HepG2 (cell line): Measurements from ENCODE around the gene MXRA8. TPM values are rescaled to one million over a fixed set of nuclear protein-coding genes. Genes with fewer than 3 reads are reported as not detected.

Experiments used
- CREM ChIP-seq, 2 experiments: sonication (generic) in 1 of 2; formaldehyde crosslinking in 1 of 2; IDR thresholded peaks; 2 replicates each; pipeline versions ENCODE4 v1.4.0 to v1.6.1; 2016 to 2020; ENCODE audit warnings: antibody characterized with exemption in 1 of 2, mild to moderate bottlenecking in 1 of 2, missing genetic modification reagents in 1 of 2
- GABPB1 ChIP-seq: IDR thresholded peaks from 2 replicates; pipeline ENCODE4 v1.6.1; 2016; ENCODE audit warnings: mild to moderate bottlenecking, missing genetic modification reagents, moderate library complexity, missing compliant biosample characterization
- HCFC1 ChIP-seq: fragments of 150-350 bp; IDR thresholded peaks from 2 replicates; pipeline ENCODE4 v1.6.1; 2014; ENCODE audit warnings: low read depth, low read length
- HHEX ChIP-seq: IDR thresholded peaks from 2 replicates; pipeline ENCODE4 v1.6.1; 2016; ENCODE audit warnings: control low read depth
- HOXA3 ChIP-seq: sonication (generic); formaldehyde crosslinking; IDR thresholded peaks from 2 replicates; pipeline ENCODE4 v1.5.0; 2020; ENCODE audit warnings: missing genetic modification reagents
- MYC ChIP-seq: sonication (generic); formaldehyde crosslinking; IDR thresholded peaks from 2 replicates; pipeline ENCODE4 v1.9.0; 2021; ENCODE audit warnings: missing genetic modification reagents, borderline replicate concordance
- RBM39 ChIP-seq: fragments of 200-400 bp; formaldehyde crosslinking; IDR thresholded peaks from one replicate; pipeline ENCODE4 v1.6.1; 2018; ENCODE audit warnings: antibody characterized with exemption, mild to moderate bottlenecking, low read depth, low read length; ENCODE audit not compliant: poor library complexity, severe bottlenecking
- SIN3B ChIP-seq: fragments of 150-350 bp; IDR thresholded peaks from 2 replicates; pipeline ENCODE4 v1.6.1; 2014; ENCODE audit warnings: low read length
- SOX5 ChIP-seq: IDR thresholded peaks from 2 replicates; pipeline ENCODE4 v1.6.1; 2016; ENCODE audit warnings: borderline replicate concordance
- ZFYVE20 ChIP-seq: sonication (generic); formaldehyde crosslinking; IDR thresholded peaks from 2 replicates; pipeline ENCODE4 v1.8.0; 2023; ENCODE audit warnings: low read depth, mild to moderate bottlenecking, moderate library complexity, missing genetic modification reagents, borderline replicate concordance
- ZMYM3 ChIP-seq: sonication (generic); formaldehyde crosslinking; IDR thresholded peaks from 2 replicates; pipeline ENCODE4 v1.5.1; 2020; ENCODE audit warnings: mild to moderate bottlenecking, missing genetic modification reagents
- ZMYM4 ChIP-seq: sonication (generic); formaldehyde crosslinking; IDR thresholded peaks from 2 replicates; pipeline ENCODE4 v1.8.1; 2023; ENCODE audit warnings: mild to moderate bottlenecking, missing genetic modification reagents
- ZNF343 ChIP-seq: sonication (generic); formaldehyde crosslinking; IDR thresholded peaks from 2 replicates; pipeline ENCODE4 v1.4.0; 2020; ENCODE audit warnings: mild to moderate bottlenecking, missing genetic modification reagents
- ZNF709 ChIP-seq: sonication (generic); formaldehyde crosslinking; IDR thresholded peaks from 2 replicates; pipeline ENCODE4 v1.5.0; 2020; ENCODE audit warnings: mild to moderate bottlenecking, missing genetic modification reagents
- polyA plus RNA-seq, 8 experiments: library from polyadenylated mRNA; depleted of rRNA in 3 of 8; stranded (reverse) in 7 of 8; unstranded in 1 of 8; fragments of >200 nt; fragmentation: Illumina TruSeq in 4 of 8; extraction: Trizol in 4 of 8; gene quantifications; 2 replicates each; pipeline versions ENCODE4 v1.2.1 to v1.2.3, GENCODE V29; 2011 to 2016; ENCODE audit warnings: low read depth in 4 of 8, missing spikeins in 1 of 8, mixed read lengths in 1 of 8; ENCODE audit not compliant: insufficient read depth in 1 of 8
- total RNA-seq, 5 experiments: library from RNA; depleted of rRNA; stranded (reverse); fragments of >200 nt; fragmentation: Illumina TruSeq; extraction: Trizol; gene quantifications; 2 replicates each; pipeline ENCODE4 v1.2.3, GENCODE V29; 2016; ENCODE audit warnings: low read depth in 1 of 5
- TF ChIP-seq, protein P1 (sequence below): sonication (generic); formaldehyde crosslinking; IDR thresholded peaks from 2 replicates; pipeline ENCODE4 v1.8.1; 2023; ENCODE audit warnings: mild to moderate bottlenecking, inconsistent platforms, moderate library complexity, missing genetic modification reagents, borderline replicate concordance
- TF ChIP-seq, protein P2 (sequence below): sonication (generic); formaldehyde crosslinking; IDR thresholded peaks from 2 replicates; pipeline ENCODE4 v1.4.0; 2020; ENCODE audit warnings: missing genetic modification reagents, borderline replicate concordance
- TF ChIP-seq, protein P3 (sequence below): sonication (generic); formaldehyde crosslinking; IDR thresholded peaks from 2 replicates; pipeline ENCODE4 v1.5.0; 2020; ENCODE audit warnings: missing genetic modification reagents
- TF ChIP-seq, protein P4 (sequence below): IDR thresholded peaks from 2 replicates; pipeline ENCODE4 v1.6.1; 2016; ENCODE audit warnings: missing genetic modification reagents, missing compliant biosample characterization
- TF ChIP-seq, protein P5 (sequence below): sonication (generic); formaldehyde crosslinking; IDR thresholded peaks from 2 replicates; pipeline ENCODE4 v1.5.1; 2020; ENCODE audit warnings: mild to moderate bottlenecking, moderate library complexity, missing genetic modification reagents
- TF ChIP-seq, protein P6 (sequence below): sonication (generic); formaldehyde crosslinking; IDR thresholded peaks from 2 replicates; pipeline ENCODE4 v1.4.0; 2020; ENCODE audit warnings: low read depth, mild to moderate bottlenecking, missing genetic modification reagents

The MXRA8 gene
- total and polyA plus RNA-seq, 2 of the 13 experiments (the other 11 are each of a cell fraction or from before 2014, with no cell fraction given), result 19.8 to 44.8 TPM

DNA sequence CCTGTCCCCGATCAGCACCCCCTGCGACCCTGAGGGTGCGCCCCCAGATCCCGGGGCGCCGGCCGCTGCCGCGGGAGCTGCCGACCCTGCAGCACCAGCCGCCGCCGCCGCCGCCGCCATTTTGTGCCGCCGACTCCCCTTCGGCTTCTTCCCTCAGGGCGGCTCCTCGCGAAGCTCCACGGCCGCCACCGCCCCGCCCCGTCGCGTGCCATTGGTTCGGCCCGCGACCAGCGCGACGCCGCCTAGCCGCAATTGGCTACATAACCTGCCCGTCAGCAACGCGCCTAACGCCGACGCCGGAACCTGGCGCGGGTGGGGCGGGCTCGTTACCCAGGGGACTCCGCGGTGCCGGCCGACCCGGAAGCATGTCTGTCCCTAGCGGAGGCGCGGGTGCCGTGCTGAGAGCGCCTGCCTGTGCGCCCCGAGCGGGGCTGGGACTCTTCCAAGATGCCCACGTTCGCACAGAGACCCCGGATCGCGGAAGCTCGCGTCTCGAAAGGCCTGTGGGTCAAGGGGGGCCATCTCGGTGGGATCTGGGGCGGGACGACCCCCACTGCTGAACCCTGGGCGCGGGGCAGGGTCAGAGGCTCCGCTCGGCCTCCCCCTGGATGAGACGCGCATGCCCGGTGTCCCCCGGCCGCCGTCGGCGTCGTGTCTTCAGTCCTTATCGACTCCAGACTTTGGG, 41.0 kb upstream of the MXRA8 start, which contains the start of gene CCNL2 (continued):
- TF ChIP-seq, protein P1, sequence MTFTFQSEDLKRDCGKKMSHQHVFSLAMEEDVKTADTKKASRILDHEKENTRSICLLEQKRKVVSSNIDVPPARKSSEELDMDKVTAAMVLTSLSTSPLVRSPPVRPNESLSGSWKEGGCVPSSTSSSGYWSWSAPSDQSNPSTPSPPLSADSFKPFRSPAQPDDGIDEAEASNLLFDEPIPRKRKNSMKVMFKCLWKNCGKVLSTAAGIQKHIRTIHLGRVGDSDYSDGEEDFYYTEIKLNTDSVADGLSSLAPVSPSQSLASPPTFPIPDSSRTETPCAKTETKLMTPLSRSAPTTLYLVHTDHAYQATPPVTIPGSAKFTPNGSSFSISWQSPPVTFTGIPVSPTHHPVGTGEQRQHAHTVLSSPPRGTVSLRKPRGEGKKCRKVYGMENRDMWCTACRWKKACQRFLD (CRISPR knock-in tag), result peak; percentile 72; the same call in 1 of the 2 replicates
- peak; percentile 95; the same call in 1 of the 2 replicates for TF ChIP-seq HOXA3 (CRISPR knock-in tag)
- TF ChIP-seq, protein P2, sequence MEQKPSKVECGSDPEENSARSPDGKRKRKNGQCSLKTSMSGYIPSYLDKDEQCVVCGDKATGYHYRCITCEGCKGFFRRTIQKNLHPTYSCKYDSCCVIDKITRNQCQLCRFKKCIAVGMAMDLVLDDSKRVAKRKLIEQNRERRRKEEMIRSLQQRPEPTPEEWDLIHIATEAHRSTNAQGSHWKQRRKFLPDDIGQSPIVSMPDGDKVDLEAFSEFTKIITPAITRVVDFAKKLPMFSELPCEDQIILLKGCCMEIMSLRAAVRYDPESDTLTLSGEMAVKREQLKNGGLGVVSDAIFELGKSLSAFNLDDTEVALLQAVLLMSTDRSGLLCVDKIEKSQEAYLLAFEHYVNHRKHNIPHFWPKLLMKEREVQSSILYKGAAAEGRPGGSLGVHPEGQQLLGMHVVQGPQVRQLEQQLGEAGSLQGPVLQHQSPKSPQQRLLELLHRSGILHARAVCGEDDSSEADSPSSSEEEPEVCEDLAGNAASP (CRISPR knock-in tag), result peak; percentile 66
- TF ChIP-seq ZMYM3 (CRISPR knock-in tag), result no peak
- TF ChIP-seq HCFC1, result no peak; the same call in 1 of the 2 replicates
- TF ChIP-seq MYC (CRISPR knock-in tag), result peak; percentile 89; the same call in 1 of the 2 replicates
- peak; percentile 69; the same call in 1 of the 2 replicates for TF ChIP-seq CREM (IDR thresholded peaks at IDR 0.05)
- peak; percentile 30; the same call in 1 of the 2 replicates for TF ChIP-seq CREM (CRISPR knock-in tag; IDR thresholded peaks at IDR 0.05)
- TF ChIP-seq, protein P3, sequence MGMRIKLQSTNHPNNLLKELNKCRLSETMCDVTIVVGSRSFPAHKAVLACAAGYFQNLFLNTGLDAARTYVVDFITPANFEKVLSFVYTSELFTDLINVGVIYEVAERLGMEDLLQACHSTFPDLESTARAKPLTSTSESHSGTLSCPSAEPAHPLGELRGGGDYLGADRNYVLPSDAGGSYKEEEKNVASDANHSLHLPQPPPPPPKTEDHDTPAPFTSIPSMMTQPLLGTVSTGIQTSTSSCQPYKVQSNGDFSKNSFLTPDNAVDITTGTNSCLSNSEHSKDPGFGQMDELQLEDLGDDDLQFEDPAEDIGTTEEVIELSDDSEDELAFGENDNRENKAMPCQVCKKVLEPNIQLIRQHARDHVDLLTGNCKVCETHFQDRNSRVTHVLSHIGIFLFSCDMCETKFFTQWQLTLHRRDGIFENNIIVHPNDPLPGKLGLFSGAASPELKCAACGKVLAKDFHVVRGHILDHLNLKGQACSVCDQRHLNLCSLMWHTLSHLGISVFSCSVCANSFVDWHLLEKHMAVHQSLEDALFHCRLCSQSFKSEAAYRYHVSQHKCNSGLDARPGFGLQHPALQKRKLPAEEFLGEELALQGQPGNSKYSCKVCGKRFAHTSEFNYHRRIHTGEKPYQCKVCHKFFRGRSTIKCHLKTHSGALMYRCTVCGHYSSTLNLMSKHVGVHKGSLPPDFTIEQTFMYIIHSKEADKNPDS (CRISPR knock-in tag), result peak; percentile 82; the same call in 1 of the 2 replicates
- TF ChIP-seq, protein P4, sequence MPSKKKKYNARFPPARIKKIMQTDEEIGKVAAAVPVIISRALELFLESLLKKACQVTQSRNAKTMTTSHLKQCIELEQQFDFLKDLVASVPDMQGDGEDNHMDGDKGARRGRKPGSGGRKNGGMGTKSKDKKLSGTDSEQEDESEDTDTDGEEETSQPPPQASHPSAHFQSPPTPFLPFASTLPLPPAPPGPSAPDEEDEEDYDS (CRISPR knock-in tag), result peak; percentile 88
- TF ChIP-seq, protein P5, sequence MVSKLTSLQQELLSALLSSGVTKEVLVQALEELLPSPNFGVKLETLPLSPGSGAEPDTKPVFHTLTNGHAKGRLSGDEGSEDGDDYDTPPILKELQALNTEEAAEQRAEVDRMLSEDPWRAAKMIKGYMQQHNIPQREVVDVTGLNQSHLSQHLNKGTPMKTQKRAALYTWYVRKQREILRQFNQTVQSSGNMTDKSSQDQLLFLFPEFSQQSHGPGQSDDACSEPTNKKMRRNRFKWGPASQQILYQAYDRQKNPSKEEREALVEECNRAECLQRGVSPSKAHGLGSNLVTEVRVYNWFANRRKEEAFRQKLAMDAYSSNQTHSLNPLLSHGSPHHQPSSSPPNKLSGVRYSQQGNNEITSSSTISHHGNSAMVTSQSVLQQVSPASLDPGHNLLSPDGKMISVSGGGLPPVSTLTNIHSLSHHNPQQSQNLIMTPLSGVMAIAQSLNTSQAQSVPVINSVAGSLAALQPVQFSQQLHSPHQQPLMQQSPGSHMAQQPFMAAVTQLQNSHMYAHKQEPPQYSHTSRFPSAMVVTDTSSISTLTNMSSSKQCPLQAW, result peak; percentile 54
- TF ChIP-seq SOX5, result no peak
- TF ChIP-seq ZMYM4, result peak; percentile 66
- peak; percentile 98 for TF ChIP-seq GABPB1 (CRISPR knock-in tag)
- TF ChIP-seq, protein P6, sequence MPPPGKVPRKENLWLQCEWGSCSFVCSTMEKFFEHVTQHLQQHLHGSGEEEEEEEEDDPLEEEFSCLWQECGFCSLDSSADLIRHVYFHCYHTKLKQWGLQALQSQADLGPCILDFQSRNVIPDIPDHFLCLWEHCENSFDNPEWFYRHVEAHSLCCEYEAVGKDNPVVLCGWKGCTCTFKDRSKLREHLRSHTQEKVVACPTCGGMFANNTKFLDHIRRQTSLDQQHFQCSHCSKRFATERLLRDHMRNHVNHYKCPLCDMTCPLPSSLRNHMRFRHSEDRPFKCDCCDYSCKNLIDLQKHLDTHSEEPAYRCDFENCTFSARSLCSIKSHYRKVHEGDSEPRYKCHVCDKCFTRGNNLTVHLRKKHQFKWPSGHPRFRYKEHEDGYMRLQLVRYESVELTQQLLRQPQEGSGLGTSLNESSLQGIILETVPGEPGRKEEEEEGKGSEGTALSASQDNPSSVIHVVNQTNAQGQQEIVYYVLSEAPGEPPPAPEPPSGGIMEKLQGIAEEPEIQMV, result peak; percentile 73
- peak; percentile 90; the same call in 1 of the 2 replicates for TF ChIP-seq ZNF343 (CRISPR knock-in tag)
- TF ChIP-seq ZNF709 (CRISPR knock-in tag), result peak; percentile 94; the same call in 1 of the 2 replicates
- no peak for TF ChIP-seq ZFYVE20 (CRISPR knock-in tag)
- TF ChIP-seq SIN3B, result no peak
- TF ChIP-seq HHEX (CRISPR knock-in tag), result no peak
- TF ChIP-seq RBM39, result peak; percentile 82
